NCI-H2171 treated with DMSO at 0.1 percent for 48 hours (cell line): ENCODE data around the gene NACC2.

Experiments used
- DNase-seq: peaks from one replicate; lab custom pipeline; 2025; lab: John Stamatoyannopoulos, UW

Gene NACC2

DNA sequence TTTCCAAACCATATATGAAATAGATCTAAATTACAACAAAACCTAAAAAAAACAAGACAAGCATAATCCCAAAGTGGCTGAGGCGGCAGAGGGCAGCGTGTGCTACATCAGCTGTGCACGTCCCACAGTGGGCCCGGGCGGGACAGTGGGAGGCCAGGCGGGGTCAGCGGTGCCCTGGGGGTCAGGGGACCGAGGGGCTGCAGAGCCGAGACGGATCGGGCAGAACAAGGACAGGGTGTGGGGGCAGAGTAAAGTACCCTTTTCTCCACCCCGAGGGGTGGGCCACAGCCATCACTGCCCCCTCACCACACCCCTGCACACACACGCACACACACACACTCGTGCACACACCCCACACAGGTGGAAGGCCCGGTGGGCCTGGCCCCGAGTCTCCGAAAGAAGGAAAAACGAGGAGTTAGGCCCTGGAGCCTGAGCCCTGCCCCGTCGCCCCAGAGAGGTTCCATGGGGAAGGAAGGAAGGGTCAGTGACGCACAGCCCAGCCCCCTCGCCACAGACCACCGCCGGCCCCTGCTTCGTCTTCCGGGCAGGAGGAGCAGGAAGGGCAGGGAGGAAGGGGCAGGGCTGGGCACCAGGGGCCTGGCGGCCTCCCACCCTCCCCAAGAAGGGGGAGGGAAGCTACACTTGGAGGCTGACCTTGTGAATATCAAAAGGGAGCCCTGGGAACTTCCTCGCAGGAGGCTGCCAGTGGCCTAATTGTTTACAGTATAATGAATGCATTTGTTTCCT is 84.3 kb downstream of the NACC2 start:
- DNase-seq, result no peak

DNA sequence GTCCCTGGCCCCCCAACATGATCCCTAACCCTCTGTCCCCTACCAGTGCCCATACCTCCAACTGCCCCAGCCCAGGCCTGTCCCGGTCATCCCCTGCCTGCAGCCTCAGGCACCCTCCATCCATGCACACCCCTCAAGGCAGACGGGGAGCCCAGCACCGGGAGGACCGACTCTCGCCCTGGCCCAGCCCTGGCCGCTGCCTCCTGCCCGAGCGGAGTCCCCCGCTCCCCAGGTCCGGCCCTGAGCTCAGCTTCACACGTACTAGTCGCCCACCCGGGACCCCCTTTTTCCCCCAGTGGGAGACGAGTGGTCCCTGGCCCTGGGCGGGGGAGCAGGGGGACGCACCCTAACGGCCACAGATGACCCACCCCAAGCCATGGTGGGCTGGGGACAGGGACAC is 84.9 kb downstream of the NACC2 start:
- DNase-seq, result no peak

DNA sequence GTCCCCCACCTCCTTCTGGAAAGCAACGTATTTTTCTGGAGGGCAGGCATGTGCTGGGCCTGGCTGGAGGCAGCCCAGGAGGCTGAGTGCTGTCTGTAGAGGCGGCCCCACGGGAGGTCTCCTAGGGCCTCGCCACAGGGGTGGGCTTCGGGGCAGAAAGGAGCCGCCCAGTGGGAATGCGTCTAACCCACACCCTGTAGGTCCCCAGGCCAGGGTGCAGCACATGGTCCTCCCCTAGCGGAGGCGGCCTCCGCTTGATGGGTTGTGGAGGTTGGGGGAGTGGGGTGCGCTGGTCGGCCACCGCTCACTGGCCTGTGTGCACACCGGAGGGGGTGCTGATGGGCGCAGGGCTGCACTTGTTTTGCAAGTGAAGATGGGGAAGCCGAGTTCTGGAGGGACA is 85.6 kb downstream of the NACC2 start:
- DNase-seq, result no peak

- no peak for DNase-seq
Measured at GRCh38 chr9:136008693-136008997, 86.4 kb downstream of the NACC2 start.

- DNase-seq, result no peak
Measured at GRCh38 chr9:136007934-136008692, 87.0 kb downstream of the NACC2 start.

DNA sequence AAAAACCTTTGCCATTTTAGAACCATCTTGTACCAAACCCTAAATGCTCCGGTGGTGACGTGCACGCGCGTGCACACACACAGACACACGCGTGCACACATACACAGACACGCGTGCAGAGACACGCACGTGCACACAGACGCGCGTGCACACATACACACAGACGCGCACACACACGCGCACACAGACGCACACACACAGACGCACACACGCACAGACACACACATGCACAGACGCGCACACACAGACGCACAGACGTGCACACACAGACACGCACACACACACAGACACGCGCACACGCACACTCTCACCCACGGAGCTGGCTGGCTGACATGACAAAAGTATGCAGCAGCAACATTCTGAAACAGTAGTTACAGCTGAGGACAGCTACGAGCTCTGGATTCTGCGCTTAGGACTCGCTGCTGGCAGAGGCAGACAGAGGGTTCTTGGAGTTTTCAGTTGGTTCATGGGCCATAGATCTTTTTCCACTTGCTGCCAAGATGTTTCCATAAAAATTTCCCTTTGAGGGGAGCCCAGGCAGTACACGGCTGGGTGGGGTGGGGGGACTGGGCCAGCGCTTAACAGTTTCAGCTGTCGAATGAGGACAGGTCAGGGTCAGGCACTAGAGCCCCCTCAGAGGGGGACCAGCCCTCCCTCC is 87.7 kb downstream of the NACC2 start:
- DNase-seq, result no peak

GRCh38 chr9:136006169-136006568 is 88.9 kb downstream of the NACC2 start:
- DNase-seq, result no peak

DNA sequence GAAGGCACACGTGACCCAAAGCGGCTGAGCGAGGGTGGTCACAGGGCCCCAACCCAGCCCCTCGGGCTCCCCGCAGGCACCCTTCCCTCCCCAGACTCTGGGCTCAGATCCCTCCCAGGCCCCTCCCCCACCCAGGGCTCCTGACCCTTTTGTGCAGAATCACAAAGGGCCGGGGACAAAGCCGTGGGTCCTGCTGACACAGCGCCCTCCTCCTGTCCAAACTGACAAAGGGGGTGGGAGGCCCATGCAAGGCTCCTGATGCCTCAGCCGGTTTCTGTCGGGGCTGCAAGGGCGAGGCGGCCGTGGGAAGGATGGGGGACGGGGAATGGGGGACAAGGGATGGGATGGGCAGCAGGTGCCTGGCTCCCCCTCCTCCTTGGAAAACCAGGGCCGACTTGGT is 90.4 kb downstream of the NACC2 start:
- no peak for DNase-seq

GRCh38 chr9:136004219-136004618 is 90.9 kb downstream of the NACC2 start:
- DNase-seq, result no peak

GRCh38 chr9:136003411-136004218 is 91.5 kb downstream of the NACC2 start:
- DNase-seq, result no peak

- DNase-seq, result no peak
Measured at GRCh38 chr9:136002881-136003280, 92.2 kb downstream of the NACC2 start.

- DNase-seq, result no peak
Measured at GRCh38 chr9:136002215-136002614, 92.9 kb downstream of the NACC2 start.

DNA sequence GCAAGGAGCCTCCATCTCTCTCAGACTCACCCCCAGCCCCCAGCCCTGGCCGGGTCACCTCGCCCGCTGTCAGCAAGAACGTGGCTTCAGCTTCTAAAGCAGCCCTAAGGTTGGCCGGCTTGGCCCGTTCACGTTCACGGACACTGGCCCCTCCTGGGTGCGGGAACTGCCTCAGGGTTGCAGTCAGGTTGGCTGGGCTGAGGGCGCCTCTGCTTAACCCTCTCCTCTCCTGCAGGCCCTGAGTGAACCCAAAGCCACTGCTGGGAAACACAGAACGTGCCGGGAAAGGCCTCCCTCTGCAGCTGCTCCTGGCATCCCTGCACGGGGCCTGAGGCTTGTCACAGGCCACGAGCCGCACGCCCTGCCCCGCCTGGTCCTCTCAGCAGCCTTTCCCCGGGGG is 93.9 kb downstream of the NACC2 start:
- DNase-seq, result no peak

DNA sequence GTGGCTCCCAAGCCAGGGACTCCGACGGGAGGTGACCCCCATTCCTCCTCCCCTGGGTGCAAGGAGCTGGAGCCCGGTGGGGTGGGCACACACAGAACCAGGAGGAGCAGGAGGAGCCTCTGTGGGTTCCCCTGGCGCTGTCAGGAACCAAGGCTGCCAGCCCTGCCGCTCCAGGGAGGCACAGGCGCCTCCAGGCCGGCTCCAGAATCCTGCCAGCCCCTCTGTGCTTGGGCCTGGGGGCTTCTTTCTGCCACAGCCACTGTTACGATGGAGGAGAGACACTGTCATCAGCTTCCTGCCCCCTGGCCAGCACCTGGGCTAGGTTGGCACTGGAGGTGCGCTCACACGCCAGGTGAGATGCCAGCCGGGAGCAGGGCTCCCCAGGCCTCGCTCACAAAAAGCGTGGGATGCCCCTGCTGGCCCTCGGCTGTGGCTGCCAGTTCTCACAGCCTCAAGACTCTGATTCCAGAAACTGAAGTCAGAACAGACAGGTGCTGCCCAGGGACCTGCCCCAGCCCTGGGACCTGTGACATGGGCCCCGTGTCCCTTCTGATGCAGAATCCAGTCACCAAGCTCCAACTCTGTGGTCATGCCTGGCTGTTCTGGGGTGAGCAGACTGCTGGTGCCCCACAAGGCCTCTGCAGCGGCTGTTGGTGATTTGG is 96.5 kb downstream of the NACC2 start:
- DNase-seq, result no peak

DNA sequence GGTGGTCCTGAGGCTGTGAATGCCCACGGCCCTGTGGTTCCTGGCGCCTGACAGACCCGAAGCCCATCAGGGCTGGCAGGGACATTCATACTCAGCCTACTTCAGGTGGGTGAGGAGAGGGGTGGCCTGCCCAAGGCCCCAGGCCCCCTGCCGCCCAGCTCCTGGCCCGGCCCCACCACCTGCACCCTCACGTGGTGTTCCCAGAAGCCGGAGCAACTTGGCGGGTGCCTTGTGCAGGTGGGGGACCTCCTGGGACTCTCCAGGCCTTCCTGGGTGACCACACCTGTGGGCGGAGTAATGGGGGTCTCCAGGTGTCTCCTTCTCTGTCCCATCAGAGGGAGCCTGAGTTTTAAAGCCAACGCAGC is 97.1 kb downstream of the NACC2 start:
- no peak for DNase-seq

DNA sequence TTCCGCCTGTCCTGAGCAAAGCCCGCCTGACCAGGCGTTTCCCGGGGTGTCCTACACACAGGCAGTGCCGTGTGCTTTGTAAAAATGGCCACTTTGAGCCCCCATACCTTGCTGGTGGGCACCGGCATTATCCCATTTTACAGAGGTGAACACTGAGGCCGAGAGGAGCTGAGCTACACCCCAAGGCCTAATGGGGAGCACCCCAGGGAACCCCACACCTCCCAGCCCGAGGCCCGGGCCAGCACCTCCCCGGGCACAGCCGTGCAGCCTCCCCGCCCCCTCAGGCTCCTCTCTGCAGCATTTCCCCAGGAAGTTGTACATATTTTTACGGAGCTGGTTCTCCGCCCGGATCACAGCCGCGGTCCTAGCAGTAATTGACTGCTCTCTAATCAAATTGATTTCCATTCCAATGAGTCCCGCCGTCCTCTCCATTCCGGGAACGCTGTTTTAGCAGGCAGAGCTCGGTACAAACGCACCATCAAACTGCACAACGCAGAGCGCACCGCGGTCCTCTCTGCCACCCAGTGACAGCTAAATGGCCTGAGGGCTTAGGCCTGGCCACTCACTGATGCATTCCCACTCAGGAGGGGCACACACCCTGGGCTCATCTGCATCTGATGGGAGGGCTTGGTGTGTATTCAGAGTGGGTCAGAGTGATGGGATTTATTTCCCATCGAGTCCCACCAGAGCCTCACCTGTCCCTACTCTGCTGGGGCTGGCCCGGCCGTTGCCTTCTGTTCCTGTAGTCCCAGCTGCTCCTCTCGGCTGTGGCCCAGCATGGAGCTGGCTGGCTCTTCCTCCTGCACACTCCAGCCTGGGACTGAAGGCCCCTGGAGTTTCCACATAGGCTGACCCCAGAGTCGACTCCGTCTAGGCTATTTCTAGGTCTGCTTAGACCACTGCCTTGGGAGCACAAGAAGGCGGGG is 97.7 kb downstream of the NACC2 start:
- DNase-seq, result no peak

- no peak for DNase-seq
Measured at GRCh38 chr9:135995816-135996215, 99.3 kb downstream of the NACC2 start.

DNA sequence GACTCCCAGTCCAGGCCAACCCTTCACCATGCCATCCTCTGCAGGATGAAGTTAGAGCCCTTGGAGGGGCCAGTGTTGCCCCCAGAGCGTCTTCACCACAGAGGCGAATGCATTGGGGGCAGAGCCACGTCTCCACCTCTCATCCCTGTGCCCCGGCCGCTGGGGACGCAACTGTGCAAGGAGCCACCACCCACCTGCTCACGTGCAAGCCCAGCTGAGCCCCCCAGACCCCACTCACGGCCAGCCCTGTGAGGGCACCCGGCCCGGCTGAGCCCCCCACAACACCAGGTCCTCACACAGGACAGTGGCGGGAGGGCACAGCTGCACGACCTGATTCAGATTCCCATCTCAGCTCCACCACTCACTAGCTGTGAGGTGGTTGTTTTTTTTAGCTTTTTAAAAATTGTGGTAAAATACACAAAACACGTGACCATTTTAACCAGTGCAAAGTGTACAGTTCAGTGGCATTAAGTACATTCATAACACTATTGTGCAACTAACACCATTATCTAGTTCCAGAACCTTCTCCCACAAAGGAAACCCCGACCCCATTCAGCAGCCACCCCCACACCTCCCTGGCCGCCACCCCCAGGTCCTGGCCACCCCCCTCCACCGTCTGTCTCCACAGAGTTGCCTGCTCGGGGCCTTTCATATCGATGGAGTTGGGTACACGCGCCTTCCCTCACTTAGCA is 100.4 kb downstream of the NACC2 start:
- DNase-seq, result no peak

GRCh38 chr9:135993765-135994500 is 101.2 kb downstream of the NACC2 start:
- DNase-seq, result no peak

DNA sequence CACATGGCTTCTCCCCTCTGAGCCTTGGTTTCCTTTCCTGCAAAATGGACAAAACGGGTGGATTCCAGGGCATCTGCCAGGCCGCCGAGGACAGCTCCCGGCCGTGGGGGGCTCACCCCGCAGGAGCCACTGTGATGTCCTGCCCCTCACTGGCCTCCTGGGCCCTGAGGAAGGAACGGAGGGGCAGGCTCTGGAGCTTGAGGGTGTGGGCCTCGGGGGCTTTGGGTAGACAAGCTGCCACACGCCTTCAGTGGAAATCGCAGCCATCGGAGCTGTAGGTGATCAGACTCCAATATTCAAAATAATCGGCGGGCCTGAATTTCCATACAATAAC is 101.7 kb downstream of the NACC2 start:
- DNase-seq, result no peak
